NCI-H510A treated with DMSO at 0.1 percent for 48 hours (cell line): Measurements from ENCODE around the gene TFAP2E.

ENCODE experiments used
- DNase-seq: peaks from one replicate; lab custom pipeline; 2025; lab: John Stamatoyannopoulos, UW

TFAP2E gene

GRCh38 chr1:35595684-35596083 lies 22.6 kb downstream of the TFAP2E start:
- DNase-seq: no peak

- DNase-seq: no peak
Observed at GRCh38 chr1:35597870-35598269, 24.8 kb downstream of the TFAP2E start.

GRCh38 chr1:35598895-35599294 lies 25.8 kb downstream of the TFAP2E start:
- DNase-seq: no peak

DNA sequence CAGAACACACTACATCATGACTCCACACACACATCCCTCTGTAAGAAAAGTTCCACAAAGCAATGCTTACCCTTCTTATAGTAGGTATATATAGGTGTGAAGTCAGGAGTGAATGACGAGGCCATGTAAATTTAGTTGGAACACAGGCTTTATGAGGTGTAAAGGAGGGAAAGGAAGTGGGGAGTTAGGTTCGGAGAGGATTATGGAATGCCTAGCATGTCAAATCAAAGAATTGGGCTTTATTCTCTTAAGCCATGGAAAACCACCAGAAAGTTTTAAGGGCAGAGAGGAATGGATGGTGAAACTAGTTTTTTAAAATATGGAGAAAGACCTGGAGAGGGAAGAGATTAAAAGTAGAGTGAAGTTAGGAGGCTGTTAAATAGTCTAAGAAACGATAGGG lies 26.3 kb downstream of the TFAP2E start:
- no peak for DNase-seq

- DNase-seq: no peak
Observed at GRCh38 chr1:35600593-35600992, 27.5 kb downstream of the TFAP2E start.

GRCh38 chr1:35603468-35603867 lies 30.4 kb downstream of the TFAP2E start:
- no peak for DNase-seq

DNA sequence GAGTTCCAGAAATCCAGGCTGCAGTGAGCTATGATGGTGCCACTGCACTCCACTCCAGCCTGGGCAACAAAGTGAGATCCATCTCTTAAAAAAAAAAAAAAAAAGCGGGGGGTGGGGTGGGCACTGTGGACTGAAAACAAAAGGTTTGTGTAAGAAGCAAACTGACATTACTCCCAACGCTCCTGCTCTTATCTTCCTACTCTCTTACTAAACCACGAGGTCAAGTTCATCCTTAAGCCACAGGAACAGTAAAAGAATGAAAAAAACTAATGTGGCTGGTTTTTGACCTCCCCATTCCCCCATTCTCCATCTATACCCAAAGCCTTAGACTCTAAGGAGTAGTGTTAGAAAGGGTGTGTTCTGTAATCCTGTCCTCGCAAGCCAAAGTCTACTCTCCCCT lies 30.8 kb downstream of the TFAP2E start:
- no peak for DNase-seq

DNA sequence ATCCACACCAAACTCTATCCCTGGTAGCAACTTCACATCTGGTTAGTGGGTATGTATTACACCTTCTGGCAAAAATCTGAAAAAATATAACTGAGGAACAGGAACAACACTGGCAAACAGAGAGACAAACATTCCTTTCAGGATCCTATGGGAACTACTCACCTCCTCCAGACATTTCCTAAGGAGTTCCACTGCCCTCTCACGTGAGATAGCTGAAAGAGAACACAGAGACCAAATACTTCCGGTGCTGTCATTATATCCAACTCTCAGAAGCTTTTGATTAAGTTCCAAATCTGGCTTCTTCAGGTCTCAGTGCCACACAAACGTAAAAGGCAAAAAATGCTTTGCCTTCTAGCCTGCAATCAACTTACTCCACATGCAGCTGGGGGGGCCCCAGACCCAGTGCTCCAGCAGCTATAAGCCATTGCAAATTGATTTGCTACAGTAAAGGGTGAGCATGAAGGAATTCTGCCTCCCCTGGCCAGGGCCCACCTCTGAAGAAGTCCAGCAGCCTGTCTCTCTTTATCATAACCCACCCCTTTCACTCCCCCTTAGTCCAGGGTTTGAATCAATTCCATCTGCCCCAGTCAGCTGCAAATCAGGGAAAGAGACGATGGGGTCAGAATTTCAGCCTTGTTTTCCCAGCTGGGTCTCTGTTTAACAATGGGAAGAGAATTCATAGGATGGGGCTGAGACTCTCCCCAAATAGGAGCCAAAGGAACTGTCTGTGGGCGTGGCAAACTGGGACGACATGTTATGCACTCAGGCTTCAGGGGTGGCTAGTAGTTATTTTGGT lies 32.2 kb downstream of the TFAP2E start:
- no peak for DNase-seq

DNA sequence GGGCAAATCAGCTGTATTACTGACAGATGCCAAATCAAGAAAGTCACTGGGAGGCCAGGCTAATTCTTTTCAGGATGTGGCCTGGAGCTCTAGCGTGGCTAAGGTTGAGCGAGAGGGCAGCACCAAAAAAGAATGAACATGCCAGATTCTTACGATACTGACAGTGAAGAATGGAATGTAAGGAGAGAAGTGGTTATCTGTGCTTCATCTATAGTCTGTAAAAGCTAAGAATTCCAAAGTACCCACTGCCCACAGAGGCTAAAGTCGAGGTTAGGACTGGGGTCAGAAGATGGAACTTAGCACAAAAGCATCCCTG lies 32.7 kb downstream of the TFAP2E start:
- no peak for DNase-seq

GRCh38 chr1:35611655-35612054 lies 38.5 kb downstream of the TFAP2E start:
- DNase-seq: no peak

DNA sequence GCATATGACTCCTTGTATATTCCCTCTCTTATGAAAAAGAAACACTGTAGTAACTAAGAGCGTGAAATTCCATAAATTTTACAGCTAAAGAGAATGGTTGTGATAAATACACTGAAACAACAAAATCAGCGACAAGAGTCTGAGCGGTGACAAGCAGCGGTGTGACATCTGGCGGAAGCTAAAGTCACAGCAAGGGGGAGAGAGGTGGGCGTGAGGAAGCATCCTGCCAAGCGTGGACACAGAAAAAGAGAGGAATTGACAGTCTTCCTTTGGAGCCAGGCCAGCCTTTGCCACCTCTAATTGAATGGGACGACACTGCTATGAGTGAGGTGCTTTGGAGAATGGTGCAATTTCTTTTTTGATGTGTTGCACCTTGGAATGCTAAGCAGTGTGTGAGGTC lies 42.3 kb downstream of the TFAP2E start:
- no peak for DNase-seq

DNA sequence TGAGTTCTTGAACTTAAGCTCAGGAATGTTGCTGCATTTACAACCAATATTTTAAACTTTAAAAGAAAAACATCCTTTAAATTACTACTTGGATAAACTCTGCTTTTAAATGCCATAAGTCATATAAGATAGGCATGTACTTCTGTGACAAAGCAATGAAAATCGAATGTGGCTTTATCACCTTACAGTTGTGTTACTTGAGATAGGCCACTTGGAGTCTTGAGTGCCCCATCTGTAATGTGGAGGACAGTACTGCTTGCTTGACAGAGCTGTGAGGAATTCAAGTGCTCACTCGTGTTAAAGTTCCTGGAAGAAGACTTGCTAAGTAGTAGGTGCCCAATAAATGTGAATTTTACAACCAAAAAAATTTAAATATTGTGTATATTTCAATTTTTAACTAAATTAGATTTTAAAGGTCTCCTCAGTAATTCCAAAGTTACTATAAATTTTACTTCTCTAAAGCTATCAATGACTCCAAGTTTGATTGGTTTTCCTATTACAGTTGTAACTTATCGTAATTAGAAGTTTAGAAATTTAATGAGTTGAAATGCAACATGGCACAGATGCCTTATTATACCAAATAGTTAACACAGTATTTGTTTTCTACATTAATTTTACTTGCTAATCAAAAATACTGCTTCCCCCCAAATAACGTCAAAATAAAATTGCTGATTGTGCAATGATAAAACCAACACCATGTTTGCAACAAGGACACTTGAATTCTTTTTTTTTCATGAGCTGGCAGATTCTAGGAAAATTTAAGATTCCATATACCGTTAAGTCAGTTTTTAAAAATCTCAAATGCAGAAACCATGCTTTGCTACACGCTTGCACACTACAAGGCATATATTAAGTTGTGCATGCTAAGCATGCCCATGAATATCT lies 46.4 kb downstream of the TFAP2E start:
- no peak for DNase-seq

DNA sequence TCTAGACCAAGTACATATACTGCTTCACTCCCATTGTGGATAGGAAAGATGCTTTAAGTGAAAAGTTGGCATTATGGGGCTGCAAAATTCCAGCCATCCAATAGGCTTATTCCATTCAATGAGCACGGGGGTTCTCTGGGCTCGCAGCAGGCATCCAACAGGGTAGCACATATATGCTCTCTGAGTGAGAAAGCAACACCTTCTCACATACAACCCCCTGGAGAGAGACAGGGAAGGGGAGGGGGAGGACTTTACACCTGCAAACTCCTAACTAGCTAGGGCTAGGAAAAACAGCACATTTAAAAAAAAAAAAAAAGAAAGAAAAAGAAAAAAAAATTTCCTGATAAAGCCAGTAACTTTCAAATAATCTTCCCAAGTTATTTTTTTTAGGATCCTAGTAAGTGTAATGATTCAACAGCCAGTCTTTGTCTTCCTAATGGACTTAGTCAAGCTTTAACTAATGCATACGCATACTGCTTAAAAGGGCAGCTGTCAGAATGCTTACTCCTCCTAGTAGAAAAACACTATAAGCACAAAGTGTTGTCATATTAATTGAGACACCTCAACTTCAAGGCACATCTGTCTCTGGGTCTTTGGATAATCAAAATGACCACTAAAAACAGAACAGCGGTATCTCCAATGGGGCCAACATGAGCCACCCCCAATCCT lies 49.5 kb downstream of the TFAP2E start:
- DNase-seq: no peak

- no peak for DNase-seq
Observed at GRCh38 chr1:35623832-35624231, 50.7 kb downstream of the TFAP2E start.

- no peak for DNase-seq
Observed at GRCh38 chr1:35629051-35629450, 55.9 kb downstream of the TFAP2E start.

GRCh38 chr1:35631396-35631795 lies 58.3 kb downstream of the TFAP2E start:
- no peak for DNase-seq

- no peak for DNase-seq
Observed at GRCh38 chr1:35633547-35633946, 60.4 kb downstream of the TFAP2E start.

- DNase-seq: peak; percentile 79
Observed at GRCh38 chr1:35637401-35637809, 64.3 kb downstream of the TFAP2E start.

GRCh38 chr1:35640380-35641232 lies 67.5 kb downstream of the TFAP2E start:
- DNase-seq: peak; percentile 84

DNA sequence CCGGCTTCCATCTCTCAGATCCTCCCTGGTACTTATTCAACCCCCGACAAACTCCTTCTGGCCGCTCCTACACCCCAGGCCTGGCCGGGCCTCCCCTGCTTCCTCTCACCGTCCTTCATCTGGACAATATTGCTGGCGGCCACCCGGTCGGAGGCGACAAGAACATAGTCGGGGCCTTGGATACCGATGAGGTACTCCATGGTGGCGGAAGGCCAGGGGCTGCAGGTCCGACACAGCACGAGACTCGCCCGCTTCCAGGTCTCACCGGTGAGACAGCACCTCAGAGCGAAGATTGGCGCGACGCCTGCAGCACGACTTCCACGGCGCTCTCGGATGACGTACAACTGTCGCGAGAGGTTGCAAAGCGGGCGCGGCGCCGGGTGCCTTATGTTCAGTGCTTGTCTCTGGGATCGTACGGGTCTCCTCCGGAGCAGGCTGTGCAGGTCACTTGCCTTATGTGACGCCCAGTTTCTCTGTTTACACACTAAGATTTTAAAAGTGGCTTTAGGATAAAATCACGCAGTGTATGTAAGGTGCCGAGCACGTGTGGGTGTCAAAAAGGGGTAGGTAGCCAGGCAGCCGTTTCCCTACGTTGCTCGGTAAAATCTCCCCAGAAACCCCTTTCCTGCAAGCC lies 68.2 kb downstream of the TFAP2E start, which contains the start of gene PSMB2:
PSMB2 (minus strand) TSS at position 294 of the 634 bp plus-strand sequence; CDS start at position 200, 94 bp downstream.
- DNase-seq: peak; percentile 100

- no peak for DNase-seq
Observed at GRCh38 chr1:35642471-35642955, 69.4 kb downstream of the TFAP2E start.
